ENCODE data around the gene CASP1.

Gene CASP1

GRCh38 chr11:104979839-104980238 is 55.1 kb downstream of the CASP1 start:
- DNase-seq, result no peak
